Muscle of arm (tissue), 14 donors: ENCODE data around the gene SYT13. TPM values are rescaled to one million over a fixed set of nuclear protein-coding genes. Genes with fewer than 3 reads are reported as not detected.

Experiments used
- DNase-seq: peaks from one replicate; pipeline ENCODE4 v3.0.0-alpha.2; 2013
- long read RNA-seq, 11 donors: transcript quantifications; one replicate each; lab custom pipeline, GENCODE V29; 2026
- polyA plus RNA-seq, 12 donors: library from polyadenylated mRNA; unstranded; fragments of 120-200 nt; gene quantifications; one replicate each; pipeline ENCODE4 v1.2.1, GENCODE V29; 2013; ENCODE audit not compliant: insufficient read length in 12 of 12

SYT13 gene
- polyA plus RNA-seq: 1 to 10 TPM in 1 of 12 donors, under 1 TPM in 10, not detected in 1; 0.24 to 4.6 (median 0.71) TPM
- long read RNA-seq, donor 1, full-length matches to known transcripts: 13 of 22 reads
- long read RNA-seq, donor 1, partial matches to known transcripts: 9 of 22 reads
- long read RNA-seq, donor 1, other reads (novel, unspliced or antisense): 0 of 22 reads
- long read RNA-seq, donor 2: 0 reads
- long read RNA-seq, donor 3, full-length matches to known transcripts: 1 of 1 reads
- long read RNA-seq, donor 3, partial matches to known transcripts: 0 of 1 reads
- long read RNA-seq, donor 3, other reads (novel, unspliced or antisense): 0 of 1 reads
- long read RNA-seq, donor 4: 0 reads
- long read RNA-seq, donor 5: 0 reads
- long read RNA-seq, donor 6: 0 reads
- long read RNA-seq, donor 7: 0 reads
- long read RNA-seq, donor 8: 0 reads
- long read RNA-seq, donor 9: 0 reads
- long read RNA-seq, donor 10: 0 reads
- long read RNA-seq, donor 11: 0 reads

GRCh38 chr11:45285930-45286632, at the start of gene SYT13:
Gene SYT13 (minus strand): TSS chr11:45286341. CDS start chr11:45286207, 134 bp downstream.
- DNase-seq: peak; percentile 37

DNA sequence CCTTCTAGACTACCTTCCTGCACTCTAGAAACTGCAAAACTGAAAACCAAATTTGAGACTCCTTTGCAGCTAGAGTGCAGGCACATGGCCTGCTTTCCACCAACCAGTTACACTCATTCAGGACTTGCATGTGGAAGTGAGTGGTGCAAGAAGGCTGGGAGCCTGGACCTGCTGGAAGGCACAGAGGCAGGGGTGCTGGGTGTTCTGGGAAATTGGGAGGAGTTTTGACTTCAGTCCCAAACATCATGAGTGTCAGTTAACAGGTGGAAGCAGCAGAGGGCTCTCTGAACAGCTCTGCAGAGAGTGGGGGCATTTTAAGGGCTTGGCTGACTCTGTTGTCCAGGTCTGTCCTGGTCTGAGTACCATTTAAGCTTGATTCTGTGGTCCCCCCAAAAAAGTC, 49.3 kb upstream of the SYT13 start:
- no peak for DNase-seq

- no peak for DNase-seq
These were observed 48.7 kb upstream of the SYT13 start for GRCh38 chr11:45334836-45335235.

DNA sequence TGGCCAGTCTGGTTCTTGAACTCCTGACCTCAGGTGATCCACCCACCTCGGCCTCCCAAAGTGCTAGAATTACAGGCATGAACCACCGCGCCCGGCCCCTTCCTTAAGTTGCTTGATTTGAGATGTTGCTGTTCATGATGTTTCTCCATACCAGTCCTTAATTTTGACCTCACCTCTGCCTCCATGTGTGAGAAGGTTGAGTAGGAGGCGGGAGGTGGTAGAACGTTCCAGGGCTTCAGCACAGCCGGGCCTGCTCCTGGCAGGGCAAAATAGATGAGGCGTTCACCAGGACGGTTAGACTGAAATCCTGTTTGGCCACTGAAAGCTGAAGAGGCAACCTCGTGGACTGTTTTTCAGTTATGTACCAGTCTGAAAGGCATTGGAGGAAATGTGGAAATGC, 48.3 kb upstream of the SYT13 start:
- no peak for DNase-seq

- peak; percentile 31 for DNase-seq
These were observed 47.1 kb upstream of the SYT13 start for GRCh38 chr11:45333001-45333971.

GRCh38 chr11:45332276-45332934, 46.3 kb upstream of the SYT13 start:
- peak; percentile 56 for DNase-seq

DNA sequence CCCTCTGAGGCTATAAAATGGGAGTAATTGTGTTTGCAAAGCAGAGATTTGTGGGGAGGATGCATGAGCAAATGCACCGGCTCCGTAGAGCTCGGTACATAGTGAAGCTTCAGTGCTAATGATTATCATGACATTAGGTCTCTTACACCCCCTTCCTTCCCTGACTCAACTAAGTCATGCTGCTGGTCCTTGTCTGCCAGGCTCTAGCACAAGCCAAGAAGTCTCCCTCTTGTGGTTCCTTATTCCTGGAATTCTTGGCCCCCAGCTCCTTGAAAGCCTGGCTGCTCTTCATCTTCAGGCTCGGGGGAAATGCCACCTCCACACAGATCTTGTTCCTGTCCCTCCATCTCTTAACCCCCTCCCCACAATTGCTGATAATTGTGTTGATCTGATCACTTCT, 45.7 kb upstream of the SYT13 start:
- DNase-seq: no peak

GRCh38 chr11:45328726-45329125, 42.6 kb upstream of the SYT13 start:
- DNase-seq: no peak

- no peak for DNase-seq
These were observed 38.3 kb upstream of the SYT13 start for GRCh38 chr11:45324459-45324858.

DNA sequence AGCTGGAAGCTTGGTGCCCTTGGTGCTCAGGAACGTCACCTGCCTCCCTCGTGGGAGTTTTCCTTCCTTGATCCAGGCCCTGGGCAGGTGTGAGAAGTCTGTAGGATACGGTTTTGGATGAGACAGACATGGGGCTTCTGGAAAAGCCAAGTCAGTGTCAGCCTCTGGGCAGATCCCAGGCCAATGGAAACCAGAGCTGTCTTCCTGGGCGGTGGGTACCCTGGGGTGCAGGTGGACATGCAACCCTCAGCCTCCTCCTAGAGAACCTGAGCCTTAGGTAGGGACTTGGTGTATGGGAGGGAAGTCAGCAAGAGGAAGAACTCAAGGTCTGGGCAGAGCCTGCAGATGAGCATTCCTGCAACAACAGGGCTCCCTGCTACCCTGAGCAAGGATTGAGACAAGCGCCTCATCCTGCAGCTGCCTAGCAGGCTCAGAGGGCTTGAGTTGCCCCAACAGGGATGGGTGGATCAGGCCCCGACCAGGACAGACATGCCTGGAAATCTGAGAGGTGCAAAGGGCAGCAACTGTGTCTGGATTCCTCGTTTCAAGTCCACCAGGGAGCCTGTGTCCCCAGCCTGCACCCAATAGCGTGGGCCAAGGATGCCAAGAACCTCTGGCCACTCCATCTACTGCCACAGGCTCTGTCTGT, 37.6 kb upstream of the SYT13 start:
- no peak for DNase-seq

- DNase-seq: peak; percentile 49
These were observed 36.9 kb upstream of the SYT13 start for GRCh38 chr11:45322891-45323600.

DNA sequence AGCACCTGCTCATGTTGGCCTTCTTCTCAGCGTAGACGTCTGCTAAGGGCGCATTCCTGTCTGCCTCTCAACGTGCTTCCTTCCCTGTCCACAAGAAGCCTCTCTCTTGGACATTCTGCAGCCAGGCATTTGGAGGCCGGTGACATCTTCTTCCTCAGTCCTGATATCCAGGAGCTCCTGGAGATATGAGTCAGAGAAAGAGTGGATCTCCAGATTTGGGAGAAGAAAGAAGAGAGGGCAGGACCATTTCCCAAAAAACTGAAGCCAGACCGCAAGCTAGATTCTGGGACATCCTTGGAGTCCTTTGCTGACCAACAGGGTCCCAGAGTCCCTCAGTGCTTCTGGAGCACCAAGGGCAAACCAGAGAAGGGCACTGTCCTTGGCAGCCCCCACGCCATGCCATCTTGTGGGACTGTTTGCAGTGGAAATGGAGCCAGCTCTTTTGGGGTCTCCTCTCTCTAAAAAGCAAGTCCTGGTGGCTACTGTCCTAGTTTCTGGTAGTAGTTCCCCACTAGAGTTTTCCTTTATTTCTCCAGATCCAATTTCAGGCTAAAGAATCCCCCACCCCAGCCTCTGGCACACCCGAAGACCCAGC, 36.1 kb upstream of the SYT13 start:
- DNase-seq: no peak

- DNase-seq: no peak
These were observed 35.5 kb upstream of the SYT13 start for GRCh38 chr11:45321669-45322068.

GRCh38 chr11:45321031-45321595, 35.0 kb upstream of the SYT13 start:
- no peak for DNase-seq

- no peak for DNase-seq
These were observed 34.2 kb upstream of the SYT13 start for GRCh38 chr11:45320371-45320770.

DNA sequence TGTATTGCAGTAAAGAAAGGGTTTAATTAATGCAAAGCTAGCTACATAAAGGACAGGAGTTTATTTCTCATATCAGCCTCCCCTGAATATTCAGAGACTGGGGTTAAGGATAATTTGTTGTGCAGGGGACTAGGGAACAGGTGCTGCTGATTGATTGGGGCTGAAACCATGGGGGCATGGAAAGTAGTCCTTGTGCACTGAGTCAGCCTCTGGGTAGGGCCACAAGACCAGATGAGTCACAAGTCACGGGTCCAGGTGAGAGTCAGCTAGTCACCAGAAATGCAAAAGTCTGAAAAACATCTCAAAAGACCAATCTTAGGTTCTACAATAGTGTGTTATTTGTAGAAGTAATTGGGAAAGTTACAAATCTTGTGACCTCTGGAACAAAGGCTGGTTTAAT, 32.9 kb upstream of the SYT13 start:
- no peak for DNase-seq

- no peak for DNase-seq
These were observed 32.4 kb upstream of the SYT13 start for GRCh38 chr11:45318516-45318915.

GRCh38 chr11:45316258-45316657, 30.1 kb upstream of the SYT13 start:
- DNase-seq: no peak

- no peak for DNase-seq
These were observed 28.8 kb upstream of the SYT13 start for GRCh38 chr11:45314900-45315299.
